ENCODE measurements around the gene COA8.

Gene COA8

GRCh38 chr14:103562429-103563225, at the start of gene COA8, which contains the start of gene BAG5:
Gene COA8 (plus strand): TSS chr14:103562960. CDS start chr14:103563002, 42 bp downstream.
Gene BAG5 (minus strand): TSS chr14:103562657. CDS start chr14:103561164, 1,493 bp downstream.
- H3K36me3 Mint-ChIP-seq = peaks cover 51% of the 10 kb centered on the region
- DNase-seq (ENCODE audit: low spot score in 2 of 2) (peak; percentile 88 to 96), ATAC-seq (peak; percentile 89)
- H3K27ac Mint-ChIP-seq = peak within 1 kb of the TSS; percentile 97
- peaks cover 40% of the 10 kb centered on the region for H3K4me1 Mint-ChIP-seq
- no peaks in the 10 kb centered on the region for H3K9me3 Mint-ChIP-seq
- peak within 1 kb of the TSS; percentile 99 for H3K4me3 Mint-ChIP-seq

DNA sequence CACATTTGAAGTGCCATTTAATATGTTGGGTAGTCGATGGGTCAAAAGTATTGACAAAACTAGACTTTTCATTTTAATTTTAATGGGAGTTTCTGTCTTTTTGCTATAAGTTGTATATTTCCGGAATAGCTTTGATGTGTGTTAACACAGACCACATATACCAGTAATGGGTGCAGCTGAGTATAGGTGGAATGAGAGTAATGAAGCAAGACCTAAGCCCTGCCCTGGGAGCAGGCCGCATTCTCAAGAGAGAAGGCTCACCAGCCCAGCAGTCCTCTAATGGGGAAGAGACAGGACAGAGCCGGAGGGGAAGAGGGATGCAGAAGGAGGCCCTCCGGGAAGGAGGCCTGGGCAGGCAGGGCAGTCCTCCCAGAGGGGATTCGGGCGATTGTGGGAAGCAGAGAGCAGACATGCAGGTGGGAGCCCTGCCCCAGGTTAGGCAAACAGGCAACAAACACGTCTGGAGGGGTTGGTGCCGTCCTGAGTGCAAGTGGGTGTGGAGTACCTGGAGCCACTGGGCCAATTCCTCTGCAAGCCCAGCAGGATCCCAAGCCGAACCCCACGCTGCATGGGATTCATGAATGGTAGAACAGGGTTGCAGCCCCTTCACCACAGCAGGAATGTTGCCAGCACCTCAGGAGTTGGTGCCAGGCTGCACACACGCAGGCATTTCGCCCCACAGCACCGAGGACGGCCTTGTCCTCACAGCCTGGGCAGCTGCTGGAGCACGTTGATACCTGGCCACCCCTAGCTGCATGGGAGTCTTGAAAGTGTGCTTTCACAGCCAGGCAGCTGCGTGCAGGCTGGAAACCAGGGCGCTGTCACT, 48.0 kb upstream of the COA8 start:
- DNase-seq (ENCODE audit: low spot score in 2 of 2) (no peak), ATAC-seq (no peak)
- H3K27ac Mint-ChIP-seq = no peak overlapping the region
- peaks cover 27% of the 10 kb centered on the region for H3K36me3 Mint-ChIP-seq
- H3K9me3 Mint-ChIP-seq = no peaks in the 10 kb centered on the region
- peaks cover 14% of the 10 kb centered on the region for H3K4me1 Mint-ChIP-seq
- H3K4me3 Mint-ChIP-seq = no peak overlapping the region

DNA sequence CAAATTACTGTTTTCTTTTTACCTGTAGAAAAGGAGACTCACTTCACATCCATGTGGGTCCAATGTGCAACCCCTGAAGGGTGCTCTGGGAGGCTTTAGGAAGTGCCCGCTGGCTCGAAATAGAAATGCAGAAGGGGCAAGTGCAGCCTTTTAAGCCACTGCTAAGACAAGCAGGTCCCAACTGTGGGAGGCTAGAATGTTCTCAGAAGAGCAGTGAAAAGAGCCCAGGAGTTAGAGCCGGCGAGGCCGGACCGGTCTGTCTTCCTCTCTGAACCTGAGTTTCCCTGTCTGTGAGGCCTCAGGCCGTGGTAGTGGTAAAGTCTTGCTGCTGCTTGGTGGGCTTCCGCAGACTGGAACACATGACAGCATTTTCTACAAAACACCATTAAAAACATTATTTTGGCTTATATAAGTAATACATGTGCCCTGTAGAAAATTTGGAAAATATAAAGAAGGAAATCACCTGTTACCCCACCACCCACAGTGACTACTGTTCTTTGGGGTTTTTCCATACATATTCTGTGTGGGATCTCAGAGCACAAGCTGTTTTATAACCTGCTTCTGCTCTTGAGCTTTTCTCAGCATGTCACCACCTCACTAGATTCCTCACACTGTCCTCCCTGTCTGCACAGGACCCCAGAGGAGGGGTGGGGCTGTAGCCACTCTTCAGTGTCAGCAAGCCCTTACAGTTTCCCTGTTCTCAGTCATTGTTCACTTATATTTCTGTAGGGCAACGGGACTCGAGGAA, 46.2 kb upstream of the COA8 start:
- ATAC-seq = no peak
- no peak for DNase-seq (ENCODE audit: low spot score in 2 of 2)
- peaks cover 17% of the 10 kb centered on the region for H3K36me3 Mint-ChIP-seq
- peaks cover 14% of the 10 kb centered on the region for H3K4me1 Mint-ChIP-seq
- peak overlapping the region; percentile 52 for H3K27ac Mint-ChIP-seq
- no peaks in the 10 kb centered on the region for H3K9me3 Mint-ChIP-seq
- no peak overlapping the region for H3K4me3 Mint-ChIP-seq

DNA sequence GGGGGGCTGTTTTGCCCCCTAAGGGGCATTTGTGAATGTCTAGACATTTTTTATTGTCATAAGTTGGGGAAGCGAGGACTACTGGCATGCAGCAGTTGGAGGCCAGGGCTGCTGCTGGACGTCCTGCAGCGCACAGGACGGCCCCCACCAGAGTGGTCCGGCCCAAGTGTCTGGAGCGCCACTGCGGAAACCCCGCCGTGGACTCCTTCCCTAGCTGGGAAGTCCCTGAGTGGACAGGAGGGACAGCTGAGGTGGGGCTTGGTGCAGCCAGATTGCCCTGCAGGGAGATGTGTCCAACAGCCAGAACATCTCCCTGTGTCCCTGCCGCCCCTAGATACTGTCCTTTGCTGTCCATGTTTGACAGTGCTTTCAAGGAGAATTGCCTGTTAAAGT, 45.6 kb upstream of the COA8 start:
- Mint-ChIP-seq H3K9me3 (no peaks in the 10 kb centered on the region), H3K4me3 (no peak overlapping the region), H3K4me1 (peaks cover 14% of the 10 kb centered on the region), H3K27ac (peak overlapping the region; percentile 52), H3K36me3 (peaks cover 13% of the 10 kb centered on the region)
- DNase-seq (ENCODE audit: low spot score in 2 of 2) (no peak), ATAC-seq (no peak)

- Mint-ChIP-seq H3K4me3 (no peak overlapping the region), H3K4me1 (peaks cover 10% of the 10 kb centered on the region), H3K36me3 (peaks cover 7% of the 10 kb centered on the region), H3K27ac (peak overlapping the region; percentile 52), H3K9me3 (no peaks in the 10 kb centered on the region)
- ATAC-seq = no peak
- no peak for DNase-seq (ENCODE audit: low spot score in 2 of 2)
Measured at GRCh38 chr14:103517721-103518421, 44.9 kb upstream of the COA8 start.

DNA sequence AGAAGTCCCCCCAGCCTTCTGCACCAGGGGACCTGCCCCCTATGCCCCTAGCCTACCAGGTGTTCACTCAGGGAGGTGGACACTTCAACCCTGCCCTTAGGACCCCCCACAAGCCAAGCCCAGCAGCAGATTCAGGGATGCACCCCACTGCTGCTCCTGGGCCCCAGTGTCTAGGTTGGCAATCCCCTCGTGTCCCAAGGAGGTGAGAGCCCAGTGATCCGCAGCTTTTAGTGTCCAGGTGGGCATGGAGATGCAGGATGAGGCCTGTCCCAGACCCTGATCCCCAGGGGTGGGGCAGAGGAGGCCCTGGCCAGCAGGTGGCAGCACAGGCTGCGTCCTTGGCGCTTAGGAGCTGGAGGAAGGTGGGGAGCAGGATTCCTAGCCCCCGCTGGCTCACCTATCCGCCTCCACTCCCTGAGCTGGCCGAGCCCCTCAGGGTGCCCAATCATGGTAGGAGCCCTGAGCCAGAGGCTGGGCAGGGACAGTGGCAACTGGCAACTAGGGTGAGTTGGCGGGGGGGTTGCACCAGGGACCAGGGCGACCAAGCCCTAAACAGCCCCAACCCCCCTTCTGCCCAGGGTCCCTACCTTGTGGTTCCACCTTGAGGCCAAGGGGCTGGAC, 44.2 kb upstream of the COA8 start:
- H3K36me3 Mint-ChIP-seq = peaks cover 7% of the 10 kb centered on the region
- DNase-seq (ENCODE audit: low spot score in 2 of 2) = peak in 1 of 2 donors; percentile 80
- peaks cover 10% of the 10 kb centered on the region for H3K4me1 Mint-ChIP-seq
- H3K4me3 Mint-ChIP-seq = peak overlapping the region; percentile 50
- H3K9me3 Mint-ChIP-seq = no peaks in the 10 kb centered on the region
- ATAC-seq = peak; percentile 42
- no peak overlapping the region for H3K27ac Mint-ChIP-seq

DNA sequence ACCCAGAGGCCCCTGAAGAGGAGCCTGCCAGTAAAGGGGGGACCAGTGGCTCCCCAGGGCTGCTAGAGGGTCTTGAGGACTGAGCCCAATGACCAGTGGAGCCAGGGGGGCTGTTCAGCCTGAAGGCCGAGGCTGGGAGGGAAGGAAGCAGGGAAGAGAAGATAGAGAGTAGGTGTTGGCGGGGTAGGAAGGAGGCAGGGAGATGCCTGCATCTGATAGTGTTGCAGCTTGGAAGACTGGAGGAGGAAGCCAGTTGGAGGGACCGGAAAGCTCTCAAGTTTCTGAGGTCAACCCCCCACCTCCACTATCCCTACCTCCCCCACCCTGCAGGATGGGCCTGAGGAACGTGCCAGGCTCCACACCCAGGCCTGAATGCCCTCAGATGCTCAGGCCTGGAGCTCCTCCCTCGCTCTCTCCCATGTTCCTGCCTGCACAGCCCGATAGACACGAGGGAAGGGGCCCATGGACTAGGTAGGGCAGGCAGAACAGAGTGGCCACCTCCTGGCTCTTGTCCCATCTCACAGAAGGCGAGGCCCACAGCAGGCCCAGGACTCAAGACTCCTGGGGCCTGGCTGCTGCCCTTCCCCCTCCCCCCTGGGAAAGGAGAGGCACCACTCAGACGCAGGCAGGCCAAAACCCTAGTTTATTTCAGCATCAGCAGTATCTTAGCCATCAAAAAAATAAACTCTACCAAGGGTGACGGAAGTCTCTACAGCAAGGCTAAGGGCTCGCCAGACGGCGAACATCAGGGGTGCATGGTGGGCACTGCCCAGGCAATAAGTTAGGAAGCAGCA, 43.5 kb upstream of the COA8 start:
- H3K36me3 Mint-ChIP-seq = peaks cover 7% of the 10 kb centered on the region
- H3K27ac Mint-ChIP-seq = no peak overlapping the region
- no peak for ATAC-seq

DNA sequence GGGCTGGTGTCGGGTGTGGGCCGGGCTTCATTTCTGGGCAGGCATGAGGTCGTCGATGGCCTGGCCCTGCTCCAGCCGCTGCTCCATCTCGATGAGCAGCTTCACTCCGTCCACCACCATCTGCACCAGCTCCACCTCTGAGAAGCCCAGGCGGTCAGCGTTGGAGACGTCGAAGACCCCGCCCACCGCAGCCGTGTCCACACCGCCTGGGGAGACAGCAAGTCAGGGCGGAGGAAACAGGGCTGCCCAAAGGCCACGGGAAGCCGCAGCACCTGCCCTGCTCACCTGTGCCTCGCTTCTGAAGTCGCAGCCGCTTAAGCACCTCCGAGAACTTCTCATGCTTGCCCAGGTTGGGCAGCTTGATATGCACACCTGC, 42.9 kb upstream of the COA8 start:
- ATAC-seq = no peak
- Mint-ChIP-seq H3K9me3 (no peaks in the 10 kb centered on the region), H3K27ac (no peak overlapping the region), H3K4me3 (peak overlapping the region; percentile 50), H3K36me3 (peaks cover 7% of the 10 kb centered on the region), H3K4me1 (peaks cover 10% of the 10 kb centered on the region)
- no peak for DNase-seq (ENCODE audit: low spot score in 2 of 2)

More for the DNA sequence above, 43.5 kb upstream of the COA8 start:
- Mint-ChIP-seq H3K9me3 (no peaks in the 10 kb centered on the region), H3K4me3 (peak overlapping the region; percentile 50), H3K4me1 (peaks cover 10% of the 10 kb centered on the region)
- DNase-seq (ENCODE audit: low spot score in 2 of 2) = no peak

DNA sequence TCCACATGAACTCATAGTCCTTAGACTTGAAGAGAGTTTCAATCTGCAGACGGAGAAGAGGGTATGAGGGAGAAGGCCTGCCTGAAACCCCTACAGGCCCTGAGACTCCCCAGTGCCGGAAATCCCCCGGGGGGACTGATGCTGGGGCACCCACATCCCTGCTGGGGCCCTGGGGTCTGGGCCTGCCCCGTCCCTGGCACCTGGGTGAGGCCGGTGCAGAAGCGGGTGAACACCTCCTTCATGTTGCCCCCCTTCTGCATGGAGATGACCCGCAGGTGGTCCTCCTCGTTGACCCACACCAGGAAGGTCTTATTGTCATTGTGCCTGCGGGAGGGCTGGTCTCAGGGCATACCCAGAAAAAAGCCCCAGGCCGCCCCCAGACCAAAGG, 42.5 kb upstream of the COA8 start:
- DNase-seq (ENCODE audit: low spot score in 2 of 2) (no peak), ATAC-seq (no peak)
- Mint-ChIP-seq H3K27ac (no peak overlapping the region), H3K36me3 (peaks cover 7% of the 10 kb centered on the region), H3K4me3 (peak overlapping the region; percentile 50), H3K9me3 (no peaks in the 10 kb centered on the region), H3K4me1 (peaks cover 10% of the 10 kb centered on the region)

DNA sequence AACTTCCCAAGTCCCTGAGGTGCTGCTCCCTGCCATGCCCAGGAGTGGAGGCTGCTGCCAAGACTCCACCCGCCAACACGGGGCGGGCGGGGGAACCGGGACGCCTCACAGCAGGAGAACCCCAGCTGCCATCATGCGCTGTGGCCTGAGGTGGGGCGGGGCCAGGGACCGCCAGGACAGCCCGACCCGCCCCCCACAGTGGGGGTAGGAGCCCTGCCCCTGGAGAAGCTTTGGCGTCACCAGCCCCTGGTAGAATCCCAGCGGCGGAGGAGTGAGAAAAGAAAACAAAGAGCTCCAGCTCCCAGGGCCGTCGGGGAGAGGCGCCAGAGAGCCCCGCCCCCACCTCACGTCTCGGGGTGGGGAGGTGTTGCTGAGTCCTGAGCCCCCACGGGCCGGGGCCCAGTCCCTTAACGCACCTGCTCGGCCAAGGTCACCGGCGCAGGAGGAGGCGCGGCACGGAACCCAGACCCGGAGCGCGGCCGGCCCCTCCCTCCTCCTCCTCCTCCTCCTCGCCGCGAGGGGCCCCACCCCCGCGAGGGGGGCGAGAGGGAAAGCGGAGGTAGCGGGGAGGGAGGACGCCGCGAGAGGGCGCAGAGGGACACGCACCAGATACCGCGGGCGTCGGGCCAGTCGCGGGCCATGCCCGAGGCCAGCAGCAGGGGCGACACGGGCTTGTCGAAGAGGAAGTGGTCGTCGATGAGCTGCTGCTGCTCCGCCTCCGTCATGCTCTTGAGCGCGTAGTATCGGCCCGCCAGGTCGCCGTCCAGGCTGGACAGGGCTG, 41.9 kb upstream of the COA8 start:
- Mint-ChIP-seq H3K4me3 (peak overlapping the region; percentile 50), H3K27ac (no peak overlapping the region), H3K9me3 (no peaks in the 10 kb centered on the region), H3K4me1 (peaks cover 10% of the 10 kb centered on the region), H3K36me3 (peaks cover 7% of the 10 kb centered on the region)
- peak; percentile 69 for ATAC-seq
- DNase-seq (ENCODE audit: low spot score in 2 of 2) = peak; percentile 56 to 77

DNA sequence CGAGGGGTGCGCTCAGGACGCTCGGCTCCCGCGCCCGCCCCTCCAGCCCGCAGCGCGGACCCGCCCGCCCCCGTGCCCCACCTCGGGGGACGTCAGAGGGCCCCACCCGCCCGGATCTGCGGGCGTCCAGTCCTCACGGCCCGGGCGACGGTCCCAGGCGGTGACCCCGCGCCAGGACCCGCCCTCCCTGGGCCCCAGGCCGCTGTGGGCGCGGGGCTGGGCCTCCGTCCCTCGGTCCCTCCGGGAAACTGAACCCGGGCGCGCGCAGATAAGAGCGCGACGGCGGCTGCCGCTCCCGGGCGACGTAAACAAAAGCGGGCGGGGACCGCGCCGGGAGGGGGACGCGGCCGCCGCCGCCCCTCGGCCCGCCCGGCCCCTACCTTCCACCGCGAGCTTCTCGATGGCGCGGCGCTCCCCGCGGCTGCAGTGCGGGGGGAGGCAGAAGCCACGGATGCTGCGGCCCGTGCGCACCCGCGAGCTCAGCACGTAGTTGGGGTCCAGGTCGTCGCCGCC, 41.3 kb upstream of the COA8 start:
- peaks cover 10% of the 10 kb centered on the region for H3K4me1 Mint-ChIP-seq
- no peaks in the 10 kb centered on the region for H3K9me3 Mint-ChIP-seq
- H3K27ac Mint-ChIP-seq = no peak overlapping the region
- no peak for DNase-seq (ENCODE audit: low spot score in 2 of 2)
- ATAC-seq = peak; percentile 3
- peaks cover 7% of the 10 kb centered on the region for H3K36me3 Mint-ChIP-seq
- peak overlapping the region; percentile 50 for H3K4me3 Mint-ChIP-seq

GRCh38 chr14:103521951-103522563, 40.7 kb upstream of the COA8 start:
- DNase-seq (ENCODE audit: low spot score in 2 of 2) (no peak), ATAC-seq (no peak)
- Mint-ChIP-seq H3K36me3 (peaks cover 8% of the 10 kb centered on the region), H3K9me3 (no peaks in the 10 kb centered on the region), H3K27ac (no peak overlapping the region), H3K4me1 (peaks cover 16% of the 10 kb centered on the region), H3K4me3 (peak overlapping the region; percentile 50)
